ENCODE measurements around the gene ATP2A3. TPM values are rescaled to one million over a fixed set of nuclear protein-coding genes. Genes with fewer than 3 reads are reported as not detected.

Gene ATP2A3
- total RNA-seq, 1 donor from 2014 or later, result 1.5 TPM

- TF ChIP-seq CTCF (IDR thresholded peaks at IDR 0.05; ENCODE audit: insufficient read depth, low read depth, low read length) (no peak), EZH2 (IDR thresholded peaks at IDR 0.05; ENCODE audit: insufficient read depth, low read length) (peak; percentile 10)
- peak overlapping the region; percentile 90 for H3K4me2 ChIP-seq (ENCODE audit: low read length)
- peak overlapping the region; percentile 50 for H2AFZ ChIP-seq (ENCODE audit: low read depth, low read length)
- peak overlapping the region; percentile 0 for H3K4me3 ChIP-seq (ENCODE audit: insufficient read depth, low read depth, low read length)
- peak; percentile 85 for DNase-seq (ENCODE audit: low read depth)
- peak overlapping the region; percentile 78 for H3K9ac ChIP-seq (ENCODE audit: low read length)
- Mint-ChIP-seq H3K27ac (ENCODE audit: unreplicated experiment) (peak overlapping the region; percentile 63), H3K27me3 (ENCODE audit: low read depth, unreplicated experiment) (no peaks in the 10 kb centered on the region), H3K9me3 (ENCODE audit: unreplicated experiment) (no peaks in the 10 kb centered on the region), H3K4me3 (ENCODE audit: unreplicated experiment) (peak overlapping the region; percentile 28), H3K4me1 (ENCODE audit: low read depth, unreplicated experiment) (peaks cover 44% of the 10 kb centered on the region), H3K36me3 (ENCODE audit: low read depth, unreplicated experiment) (peaks cover 2% of the 10 kb centered on the region)
- H3K79me2 ChIP-seq (ENCODE audit: insufficient read depth, low read length), result peaks cover 27% of the 10 kb centered on the region
- H3K9me3 ChIP-seq (ENCODE audit: insufficient read depth, low read depth, low read length), result no peaks in the 10 kb centered on the region
- H3K27ac ChIP-seq (ENCODE audit: low read depth, low read length), result peak overlapping the region; percentile 88
- peaks cover 9% of the 10 kb centered on the region for H4K20me1 ChIP-seq (ENCODE audit: insufficient read depth, low read length)
- H3K4me1 ChIP-seq (ENCODE audit: insufficient read depth, low read length), result peaks cover 70% of the 10 kb centered on the region
- no peaks in the 10 kb centered on the region for H3K36me3 ChIP-seq (ENCODE audit: insufficient read depth, low read length)
- FAIRE-seq, result no peak
- no peaks in the 10 kb centered on the region for H3K27me3 ChIP-seq (ENCODE audit: insufficient read depth, low read length)
Measured at GRCh38 chr17:3890082-3890877, 74.0 kb downstream of the ATP2A3 start.

GRCh38 chr17:3889325-3890012, 74.8 kb downstream of the ATP2A3 start:
- Mint-ChIP-seq H3K4me1 (ENCODE audit: low read depth, unreplicated experiment) (peaks cover 43% of the 10 kb centered on the region), H3K9me3 (ENCODE audit: unreplicated experiment) (no peaks in the 10 kb centered on the region), H3K27me3 (ENCODE audit: low read depth, unreplicated experiment) (no peaks in the 10 kb centered on the region), H3K36me3 (ENCODE audit: low read depth, unreplicated experiment) (peaks cover 2% of the 10 kb centered on the region), H3K27ac (ENCODE audit: unreplicated experiment) (no peak overlapping the region), H3K4me3 (ENCODE audit: unreplicated experiment) (no peak overlapping the region)
- no peak for DNase-seq (ENCODE audit: low read depth)
- Histone ChIP-seq H3K4me2 (ENCODE audit: low read length) (peak overlapping the region; percentile 90), H3K9ac (ENCODE audit: low read length) (peak overlapping the region; percentile 78), H4K20me1 (ENCODE audit: insufficient read depth, low read length) (peaks cover 12% of the 10 kb centered on the region), H3K4me3 (ENCODE audit: insufficient read depth, low read depth, low read length) (no peak overlapping the region), H2AFZ (ENCODE audit: low read depth, low read length) (peak overlapping the region; percentile 50), H3K27me3 (ENCODE audit: insufficient read depth, low read length) (no peaks in the 10 kb centered on the region), H3K9me3 (ENCODE audit: insufficient read depth, low read depth, low read length) (no peaks in the 10 kb centered on the region), H3K79me2 (ENCODE audit: insufficient read depth, low read length) (peaks cover 27% of the 10 kb centered on the region), H3K4me1 (ENCODE audit: insufficient read depth, low read length) (peaks cover 68% of the 10 kb centered on the region), H3K27ac (ENCODE audit: low read depth, low read length) (peak overlapping the region; percentile 88), H3K36me3 (ENCODE audit: insufficient read depth, low read length) (peaks cover 2% of the 10 kb centered on the region)
- no peak for FAIRE-seq
- TF ChIP-seq EZH2 (IDR thresholded peaks at IDR 0.05; ENCODE audit: insufficient read depth, low read length), result no peak
- no peak for TF ChIP-seq CTCF (IDR thresholded peaks at IDR 0.05; ENCODE audit: insufficient read depth, low read depth, low read length)

All from astrocyte (in vitro differentiated cells and primary cell).